HG02938 (cell line): ENCODE measurements around the gene CHEK2.
"Not testable (repeated sequence)": the region's sequence is repeated elsewhere in the genome, so short reads cannot be mapped to it uniquely, and the experiment has no call there.

Experiments
- ATAC-seq: cut with Tn5 transposase; IDR thresholded peaks from one replicate; pipeline ENCODE4 v1.9.1; 2021; ENCODE audit warnings: mild to moderate bottlenecking, moderate library complexity; ENCODE audit not compliant: unreplicated experiment

The CHEK2 gene

GRCh38 chr22:28742562-28742962, 942 bp upstream of the CHEK2 start:
- ATAC-seq = no peak

GRCh38 chr22:28741200-28741784, 328 bp downstream of the CHEK2 start:
- no peak for ATAC-seq

DNA sequence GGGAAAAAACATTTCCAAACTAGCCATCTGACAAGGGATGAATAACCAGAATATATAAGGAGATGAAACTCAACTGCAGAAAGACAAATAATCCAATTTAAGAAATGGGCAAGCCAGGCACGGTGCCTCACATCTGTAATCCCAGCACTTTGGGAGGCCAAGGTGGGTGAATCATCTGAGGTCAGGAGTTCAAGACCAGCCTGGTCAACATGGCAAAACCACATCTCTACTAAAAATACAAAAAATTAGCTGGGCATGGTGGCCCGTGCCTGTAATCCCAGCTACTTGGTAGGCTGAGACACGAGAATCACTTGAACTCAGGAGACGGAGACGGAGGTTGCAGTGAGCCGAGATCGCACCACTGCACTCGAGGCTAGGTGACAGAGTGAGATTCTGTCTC, 2.7 kb downstream of the CHEK2 start:
- ATAC-seq = not testable (repeated sequence)

GRCh38 chr22:28737701-28738100, 3.9 kb downstream of the CHEK2 start:
- no peak for ATAC-seq

DNA sequence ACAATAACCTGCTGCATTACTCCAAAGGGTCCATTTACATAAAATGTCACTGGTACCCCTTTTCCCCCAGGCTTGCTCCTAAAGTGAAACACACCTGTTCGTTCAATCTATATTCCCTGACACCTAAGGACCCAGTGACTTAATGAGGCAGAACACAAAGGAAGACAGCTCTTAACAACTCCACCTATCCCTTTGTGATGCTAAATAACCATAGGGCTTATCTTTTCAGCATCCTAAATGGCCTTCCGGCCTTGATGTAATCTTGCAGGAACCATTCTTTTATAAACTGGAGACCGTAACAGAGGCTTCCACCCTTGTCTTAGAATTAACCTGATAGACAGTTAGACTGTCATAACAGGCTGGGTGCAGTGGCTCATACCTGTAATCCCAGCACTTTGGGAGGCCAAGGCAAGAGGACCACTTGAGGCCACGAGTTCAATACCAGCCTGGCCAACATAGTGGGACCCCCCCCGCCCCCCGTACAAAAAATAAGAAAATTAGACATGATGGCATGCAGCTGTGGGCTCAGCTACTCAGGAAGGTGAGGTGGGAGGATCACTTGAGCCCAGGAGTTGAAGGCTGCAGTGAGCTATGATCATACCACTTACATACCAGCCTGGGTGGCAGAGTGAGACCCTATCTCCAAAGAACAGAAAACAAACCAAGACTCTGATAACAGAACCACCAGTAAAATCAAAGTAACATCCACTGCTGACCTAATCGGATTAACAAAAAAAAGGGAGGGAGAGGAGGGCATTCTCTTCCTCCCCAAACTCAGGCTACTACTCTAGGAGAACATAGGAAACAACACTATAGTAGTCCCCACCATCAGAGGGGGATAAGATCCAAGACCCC, 5.1 kb downstream of the CHEK2 start:
- ATAC-seq = no peak

DNA sequence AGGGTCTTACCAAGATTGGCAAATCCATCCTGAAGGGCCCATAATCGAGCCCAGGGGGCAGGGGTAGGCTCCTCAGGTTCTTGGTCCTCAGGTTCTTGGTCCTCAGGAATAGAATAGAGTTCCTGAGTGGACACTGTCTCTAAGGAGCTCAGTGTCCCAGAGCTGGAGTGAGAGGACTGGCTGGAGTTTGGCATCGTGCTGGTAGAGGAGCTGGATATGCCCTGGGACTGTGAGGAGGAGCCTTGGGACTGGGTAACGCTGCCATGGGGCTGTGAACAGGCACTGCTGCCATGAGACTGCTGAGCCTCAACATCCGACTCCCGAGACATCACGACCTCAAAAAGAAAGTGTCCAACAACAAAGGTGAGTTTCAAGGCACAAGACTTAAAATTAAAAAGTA, 7.2 kb downstream of the CHEK2 start:
- no peak for ATAC-seq

GRCh38 chr22:28730179-28730578, 11.4 kb downstream of the CHEK2 start:
- no peak for ATAC-seq

DNA sequence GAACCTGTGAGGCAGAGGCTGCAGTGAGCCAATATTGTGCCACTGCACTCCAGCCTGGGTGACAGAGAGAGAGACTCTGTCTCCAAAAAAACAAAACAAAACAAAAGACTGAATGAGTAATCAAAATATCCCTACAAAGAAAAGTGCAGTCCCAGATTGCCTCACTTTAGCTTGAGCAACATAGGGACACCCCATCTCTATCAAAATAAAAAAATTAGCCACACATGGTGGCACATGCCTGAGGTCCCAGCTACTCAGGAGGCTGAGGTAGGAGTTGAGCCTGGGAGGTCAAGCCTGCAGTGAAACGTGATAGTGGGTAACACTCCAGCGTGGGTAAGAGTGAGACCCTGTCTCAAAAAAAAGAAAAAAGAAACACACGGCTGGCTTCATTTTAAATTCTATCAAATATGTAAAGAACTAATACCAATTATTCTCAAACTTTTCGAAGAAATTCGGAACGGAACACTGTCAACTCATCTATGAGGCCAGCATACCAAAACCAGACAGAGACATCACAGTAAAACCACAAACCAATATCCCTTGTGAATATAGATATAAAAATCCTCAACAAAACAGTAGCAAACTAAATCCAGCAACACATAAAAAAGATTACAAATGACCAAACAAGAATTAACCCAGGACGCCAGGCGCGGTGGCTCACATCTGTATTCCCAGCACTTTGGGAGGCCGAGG, 12.9 kb downstream of the CHEK2 start:
- no peak for ATAC-seq

GRCh38 chr22:28728002-28728401, 13.6 kb downstream of the CHEK2 start:
- ATAC-seq = no peak

GRCh38 chr22:28718044-28718443, 23.6 kb downstream of the CHEK2 start:
- no peak for ATAC-seq

- ATAC-seq = no peak
Measured at GRCh38 chr22:28716686-28717085, 24.9 kb downstream of the CHEK2 start.

DNA sequence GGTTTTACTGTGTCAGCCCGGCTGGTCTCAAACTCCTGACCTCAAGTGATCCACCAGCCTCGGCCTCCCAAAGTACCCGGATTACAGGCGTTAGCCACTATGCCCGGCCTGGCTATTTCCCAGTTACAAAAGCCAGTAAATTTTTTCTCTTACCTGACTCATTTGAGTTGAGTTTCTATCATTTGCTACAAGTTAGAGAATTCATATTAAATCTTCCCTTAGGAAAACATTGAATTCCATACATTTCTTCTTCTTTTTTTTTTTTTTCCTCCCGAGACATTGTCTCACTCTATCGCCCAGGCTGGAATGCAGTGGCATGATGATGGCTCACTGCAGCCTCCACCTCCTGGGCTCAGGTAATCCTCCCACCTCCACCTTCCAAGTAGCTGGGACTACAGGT, 26.0 kb downstream of the CHEK2 start:
- ATAC-seq = no peak

DNA sequence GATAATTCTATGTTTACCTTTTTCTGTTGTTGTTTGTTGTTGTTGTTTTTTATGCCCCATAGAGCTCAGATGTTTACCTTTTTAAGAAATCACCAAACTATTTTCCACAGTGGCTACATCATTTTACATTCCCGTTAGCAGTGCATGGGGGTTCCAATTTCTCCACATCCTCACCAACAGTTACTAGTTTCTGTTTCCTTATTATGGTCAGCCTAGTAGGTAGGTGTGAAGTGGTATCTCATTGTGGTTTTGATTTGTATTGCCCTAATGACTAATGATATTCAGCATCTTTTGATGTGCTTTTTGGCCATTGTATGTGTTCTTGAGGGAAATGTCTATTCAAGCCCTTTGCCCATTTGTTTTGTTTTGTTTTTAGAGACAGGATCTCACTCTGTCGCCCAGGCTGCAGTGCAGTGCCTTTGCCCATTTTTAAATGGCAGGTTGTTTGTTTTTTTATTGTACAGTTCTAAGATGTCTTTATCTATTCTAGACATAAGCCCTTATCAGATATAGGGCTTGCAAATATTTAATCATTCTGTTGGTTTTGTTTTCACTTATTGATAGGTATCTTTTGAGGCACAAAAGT, 27.5 kb downstream of the CHEK2 start:
- no peak for ATAC-seq

DNA sequence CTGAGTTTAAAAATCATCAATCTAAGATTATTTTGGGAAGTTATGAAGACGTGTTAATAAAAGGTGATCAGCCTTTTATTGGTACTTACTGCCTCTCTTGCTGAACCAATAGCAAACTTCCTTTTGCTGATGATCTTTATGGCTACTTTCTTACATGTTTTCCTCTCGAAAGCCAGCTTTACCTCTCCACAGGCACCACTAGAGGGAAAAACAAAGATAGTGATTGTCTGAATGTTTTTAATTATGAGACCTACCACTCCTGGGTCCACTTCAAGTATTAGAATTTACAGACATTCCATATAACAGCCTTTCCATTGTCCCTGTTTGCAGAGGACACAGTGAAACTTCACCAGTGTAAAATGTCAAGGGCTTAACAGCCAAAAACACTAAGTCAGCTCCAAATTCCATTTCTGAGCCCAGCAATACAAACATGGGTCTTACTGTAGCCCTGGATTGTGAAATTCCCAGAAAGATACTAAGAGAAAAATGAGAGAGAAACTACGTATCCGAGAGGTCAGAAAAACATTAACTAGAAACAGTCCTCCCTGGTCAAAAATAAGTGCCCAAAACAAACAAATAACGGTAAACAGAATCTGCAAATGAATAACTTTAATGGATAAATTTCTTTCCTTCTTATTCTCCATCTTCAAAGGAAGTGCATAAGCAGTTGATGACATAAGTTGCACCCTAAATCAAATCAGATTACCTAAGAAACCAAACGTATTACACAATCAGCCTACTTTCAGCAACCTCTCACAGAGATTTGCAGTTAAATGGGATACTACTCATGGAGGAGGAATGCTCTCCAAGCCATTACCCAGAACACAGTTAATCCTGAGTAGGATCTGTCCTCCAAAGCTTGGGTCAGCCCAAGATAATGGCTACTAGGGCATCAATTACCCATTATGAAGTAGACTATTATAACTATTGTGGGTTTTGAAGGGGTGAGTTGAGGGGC, 29.5 kb downstream of the CHEK2 start:
- no peak for ATAC-seq

- no peak for ATAC-seq
Measured at GRCh38 chr22:28711341-28711740, 30.3 kb downstream of the CHEK2 start.

DNA sequence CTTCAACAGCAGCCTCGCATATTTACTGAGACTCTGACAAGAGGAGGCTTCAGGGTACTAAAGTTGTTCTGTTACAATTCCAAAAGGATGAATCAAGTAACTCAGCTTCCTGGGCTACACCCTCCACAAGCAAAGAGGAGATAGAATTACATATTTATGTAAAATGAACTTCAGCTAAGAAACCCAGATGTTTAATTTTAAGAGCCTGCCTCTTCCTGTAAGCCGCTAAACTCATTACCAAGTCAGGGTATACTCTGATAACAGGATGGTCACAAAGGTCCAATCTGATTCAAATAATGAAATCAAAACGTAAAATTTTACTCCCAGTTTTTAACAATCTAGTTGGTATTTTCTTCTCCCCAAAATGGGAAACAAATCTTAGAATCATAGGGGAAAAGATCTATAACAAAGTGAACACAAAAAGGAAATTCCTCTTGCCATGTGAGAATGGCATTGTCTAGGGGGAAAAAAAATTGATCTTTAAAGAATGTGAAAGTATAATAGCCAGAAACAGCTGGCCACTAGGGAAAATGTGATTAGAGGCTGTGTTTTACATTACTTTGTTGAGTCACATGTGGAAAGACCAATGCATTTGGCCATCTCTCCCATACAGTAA, 30.9 kb downstream of the CHEK2 start:
- ATAC-seq = no peak

DNA sequence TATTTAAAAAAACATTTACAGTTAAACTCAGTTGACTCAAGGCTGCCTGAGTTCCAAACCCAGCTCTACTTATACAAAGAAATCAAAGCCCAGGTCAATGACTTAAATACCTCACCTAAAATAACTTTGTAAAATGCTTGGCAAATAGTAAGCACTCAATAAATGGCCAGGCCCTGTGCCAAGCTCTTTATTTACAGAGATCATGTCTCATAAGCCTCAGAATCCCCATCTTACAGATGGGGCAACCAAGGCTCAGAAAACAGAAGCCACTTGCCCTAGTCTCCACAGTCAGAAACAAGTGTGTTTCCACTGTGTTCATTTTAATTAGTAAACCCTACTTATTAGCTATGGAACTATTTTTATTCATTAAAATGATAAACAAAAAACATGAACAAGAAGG, 31.5 kb downstream of the CHEK2 start:
- ATAC-seq = no peak

DNA sequence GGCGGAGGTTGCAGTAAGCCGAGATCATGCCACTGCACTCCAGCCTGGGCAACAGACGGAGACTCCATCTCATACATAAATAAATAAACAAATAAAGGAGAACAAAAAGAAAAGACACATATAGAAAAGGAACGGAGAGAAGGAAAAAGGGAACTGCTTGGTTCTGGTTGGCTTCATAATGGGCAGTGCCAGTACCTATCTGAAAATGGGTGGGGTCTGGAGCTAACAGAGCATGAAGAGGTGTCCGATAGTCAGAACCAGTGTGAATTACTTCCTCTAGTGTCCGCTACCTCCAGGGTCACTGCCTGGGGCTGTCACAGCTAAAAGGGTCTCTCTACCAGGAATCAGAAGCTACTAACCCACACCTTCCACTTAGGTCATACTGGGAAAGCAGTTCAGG, 34.8 kb downstream of the CHEK2 start:
- no peak for ATAC-seq

- no peak for ATAC-seq
Measured at GRCh38 chr22:28703436-28703835, 38.2 kb downstream of the CHEK2 start.

- no peak for ATAC-seq
Measured at GRCh38 chr22:28702891-28703290, 38.7 kb downstream of the CHEK2 start.
